ENCODE results near the gene CISD3.
A peak's percentile ranks its signal among the peaks of the same experiment; 100 is the strongest.

The CISD3 gene

GRCh38 chr17:38727736-38728135 lies 2.4 kb upstream of the CISD3 start (continued):
- no peak for TF ChIP-seq PRDM2 (tag by site-specific recombination; IDR thresholded peaks at IDR 0.05; ENCODE audit: borderline replicate concordance)
- TF ChIP-seq ZNF133 (tag by site-specific recombination; IDR thresholded peaks at IDR 0.05), result no peak
- no peak for TF ChIP-seq ZBTB17 (tag by site-specific recombination; IDR thresholded peaks at IDR 0.05)
- no peak for TF ChIP-seq SETDB1 (IDR thresholded peaks at IDR 0.05; ENCODE audit: insufficient read length, low read length)
- TF ChIP-seq ZNF600 (tag by site-specific recombination; IDR thresholded peaks at IDR 0.05), result no peak
- no peak for TF ChIP-seq CTCF (tag by site-specific recombination; IDR thresholded peaks at IDR 0.05)

GRCh38 chr17:38728290-38728831 lies 1.8 kb upstream of the CISD3 start:
- TF ChIP-seq SP2 (tag by site-specific recombination; IDR thresholded peaks at IDR 0.05) (0 out of 2 replicates have a peak, but pooled peaks have one; percentile 7), ZBTB48 (tag by site-specific recombination; IDR thresholded peaks at IDR 0.05) (peak; percentile 63), ZNF521 (tag by site-specific recombination; IDR thresholded peaks at IDR 0.05) (no peak), ZNF600 (tag by site-specific recombination; IDR thresholded peaks at IDR 0.05) (peak; percentile 49; the same call in 1 of the 2 replicates), ZNF18 (tag by site-specific recombination; IDR thresholded peaks at IDR 0.05) (peak; percentile 95), EGR2 (tag by site-specific recombination; IDR thresholded peaks at IDR 0.05; ENCODE audit: low read depth) (peak; percentile 91), FEZF1 (tag by site-specific recombination; IDR thresholded peaks at IDR 0.05) (no peak), PATZ1 (tag by site-specific recombination; IDR thresholded peaks at IDR 0.05) (peak; percentile 26; the same call in 1 of the 2 replicates), ZFHX2 (tag by site-specific recombination; conservative IDR thresholded peaks at IDR 0.05) (peak; percentile 96)
- Histone ChIP-seq H3K27ac (ENCODE audit: extremely low read depth, low read depth, low read length) (no peak overlapping the region), H3K9me3 (ENCODE audit: control insufficient read depth, insufficient read depth, low read depth, low read length) (no peaks in the 10 kb centered on the region), H3K4me3 (ENCODE audit: low read depth, low read length) (no peak overlapping the region), H3K4me1 (ENCODE audit: control insufficient read depth, insufficient read depth, low read length) (peaks cover 5% of the 10 kb centered on the region), H3K36me3 (ENCODE audit: control insufficient read depth in 2 of 2, insufficient read depth in 1 of 2, low read length in 2 of 2) (peaks cover 10 to 36% of the 10 kb centered on the region in 2 experiments)
- ChIA-PET CTCF (interaction anchor here (0.6 to 2.8 kb wide), 8 partner anchors 10 to 71 kb away, joined by 3 to 14 read pairs (median 4); no protein-coding TSS in a partner anchor), POLR2A (interaction anchor here (0.6 to 3.5 kb wide), 10 partner anchors 8 to 68 kb away, joined by 3 to 23 read pairs (median 4); partner anchors contain the start of gene PSMB3)

Measured in HEK293 (cell line).